Hematopoietic multipotent progenitor cell treated with erythropoietin and hydrocortisone succinate and interleukin-3 and kit ligand, for 6 days (in vitro differentiated cells): ENCODE measurements around the gene FAM24A.

Source experiments
- DNase-seq: peaks from one replicate; pipeline ENCODE4 v3.0.0-alpha.2; 2015

The FAM24A gene

DNA sequence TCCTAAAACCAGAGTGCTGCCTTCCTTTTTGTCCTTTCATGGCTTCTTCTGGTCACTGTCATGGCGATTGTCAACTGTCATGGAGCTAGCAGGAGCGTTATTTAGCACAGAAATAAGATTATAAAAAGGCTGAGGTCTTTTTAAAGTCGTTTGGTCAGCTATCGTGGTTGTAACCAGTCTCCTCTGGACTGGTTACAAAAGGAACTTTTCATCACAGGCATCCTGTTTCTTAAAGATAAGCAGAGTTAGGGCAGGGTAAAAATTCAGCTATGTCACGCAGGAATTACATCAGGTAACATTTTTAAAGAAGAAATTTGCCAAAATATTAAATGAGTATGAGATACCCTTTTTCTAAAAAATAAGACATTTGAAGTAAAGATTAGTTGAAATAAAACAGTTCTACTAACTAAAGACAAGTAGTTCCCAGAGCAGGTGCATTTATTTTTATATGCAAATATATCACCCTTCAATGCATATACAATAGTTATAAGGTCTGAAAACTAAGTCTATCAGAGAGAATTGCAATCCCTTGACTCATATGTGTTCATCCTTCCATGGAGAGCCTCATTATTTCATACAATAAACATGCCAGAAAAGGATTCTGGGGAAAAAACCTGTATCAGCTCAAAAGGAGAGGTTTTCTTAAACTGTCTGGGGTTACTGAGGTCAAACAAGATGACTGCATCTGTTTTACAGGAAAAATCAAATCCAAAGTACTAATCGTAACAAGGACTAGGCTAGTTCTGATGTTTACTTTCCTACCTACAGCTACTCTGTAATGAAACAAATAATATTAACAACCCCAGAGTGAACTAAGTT, 20.9 kb downstream of the FAM24A start:
- peak; percentile 94 for DNase-seq

DNA sequence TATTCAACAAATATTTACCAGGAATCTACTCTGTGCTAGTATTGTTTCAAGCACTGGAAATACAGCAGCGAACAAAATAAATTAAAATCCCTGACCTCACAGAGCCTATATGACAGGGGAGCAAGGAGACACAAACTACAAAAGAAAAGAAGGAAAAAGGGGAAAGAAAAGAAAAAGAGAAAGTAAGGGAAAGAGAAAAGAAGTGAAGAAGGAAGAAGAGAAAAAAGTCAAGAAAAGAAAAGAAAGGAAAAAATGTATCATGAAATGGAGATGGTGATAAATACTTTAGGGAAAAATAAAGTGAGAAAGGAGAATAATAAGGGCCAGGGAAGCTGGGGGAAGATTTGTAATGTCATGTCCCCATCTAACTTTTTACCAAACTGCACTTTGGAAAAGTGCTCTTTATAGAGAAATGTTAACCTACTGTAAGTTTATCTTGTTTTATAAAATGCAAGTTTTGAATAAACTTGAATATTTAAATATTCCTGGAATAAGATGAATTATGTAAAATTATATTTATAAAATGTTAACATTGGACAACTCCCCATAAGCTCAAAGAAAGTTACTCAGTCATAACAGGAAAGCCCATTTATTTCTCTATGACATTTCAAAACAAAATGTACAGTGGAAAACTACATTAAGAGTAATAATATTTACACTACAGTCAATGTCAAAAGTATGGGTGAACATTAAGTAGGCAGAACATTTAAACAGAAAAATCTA, 28.9 kb downstream of the FAM24A start:
- DNase-seq, result no peak

DNA sequence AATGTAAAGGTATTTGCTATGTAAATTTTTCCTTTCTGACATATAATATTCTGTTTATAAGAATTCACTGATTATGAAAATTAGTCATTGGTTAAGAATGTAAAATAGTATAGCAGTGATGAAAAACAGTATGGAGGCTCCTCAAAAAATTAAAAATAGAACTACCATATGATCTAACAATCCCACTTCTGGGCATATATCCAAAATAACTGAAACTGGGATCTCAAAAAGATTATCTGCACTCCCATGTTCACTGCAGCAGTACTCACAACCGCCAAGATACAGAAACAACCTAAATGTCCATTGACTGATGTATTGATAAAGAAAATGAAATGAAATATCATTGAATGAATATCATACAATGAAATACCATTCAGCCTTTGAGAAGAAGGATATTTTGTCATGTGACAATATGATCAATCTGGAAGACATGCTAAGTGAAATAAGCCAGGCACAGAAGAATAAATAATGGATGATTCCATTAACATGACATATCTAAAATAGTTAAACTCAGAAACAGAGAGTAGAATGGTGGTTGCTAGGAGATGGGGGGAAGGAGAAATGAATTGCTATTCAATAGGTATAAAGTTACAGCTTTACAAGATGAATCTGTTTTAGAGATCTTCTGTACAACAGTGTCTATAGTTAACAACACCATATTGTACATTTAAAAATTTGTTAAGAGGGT, 29.6 kb downstream of the FAM24A start:
- DNase-seq, result peak; percentile 52

DNA sequence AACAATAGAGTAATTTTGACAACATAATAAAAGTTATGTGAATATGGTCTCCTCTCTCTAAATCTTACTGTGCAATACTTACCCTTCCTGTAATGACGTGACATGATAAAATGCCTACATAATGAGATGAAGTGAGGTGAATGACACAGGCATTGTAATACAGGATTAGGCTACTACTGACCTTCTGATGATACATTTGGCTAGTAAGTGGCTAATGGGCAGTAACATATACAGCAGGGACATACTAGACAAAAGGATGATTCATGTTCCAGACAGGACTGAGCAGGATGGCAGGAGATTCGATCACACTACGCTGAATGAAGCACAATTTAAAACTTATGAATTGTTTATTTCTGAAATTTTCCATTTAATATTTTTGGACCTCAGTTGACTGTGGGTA, 38.9 kb downstream of the FAM24A start:
- DNase-seq, result no peak

DNA sequence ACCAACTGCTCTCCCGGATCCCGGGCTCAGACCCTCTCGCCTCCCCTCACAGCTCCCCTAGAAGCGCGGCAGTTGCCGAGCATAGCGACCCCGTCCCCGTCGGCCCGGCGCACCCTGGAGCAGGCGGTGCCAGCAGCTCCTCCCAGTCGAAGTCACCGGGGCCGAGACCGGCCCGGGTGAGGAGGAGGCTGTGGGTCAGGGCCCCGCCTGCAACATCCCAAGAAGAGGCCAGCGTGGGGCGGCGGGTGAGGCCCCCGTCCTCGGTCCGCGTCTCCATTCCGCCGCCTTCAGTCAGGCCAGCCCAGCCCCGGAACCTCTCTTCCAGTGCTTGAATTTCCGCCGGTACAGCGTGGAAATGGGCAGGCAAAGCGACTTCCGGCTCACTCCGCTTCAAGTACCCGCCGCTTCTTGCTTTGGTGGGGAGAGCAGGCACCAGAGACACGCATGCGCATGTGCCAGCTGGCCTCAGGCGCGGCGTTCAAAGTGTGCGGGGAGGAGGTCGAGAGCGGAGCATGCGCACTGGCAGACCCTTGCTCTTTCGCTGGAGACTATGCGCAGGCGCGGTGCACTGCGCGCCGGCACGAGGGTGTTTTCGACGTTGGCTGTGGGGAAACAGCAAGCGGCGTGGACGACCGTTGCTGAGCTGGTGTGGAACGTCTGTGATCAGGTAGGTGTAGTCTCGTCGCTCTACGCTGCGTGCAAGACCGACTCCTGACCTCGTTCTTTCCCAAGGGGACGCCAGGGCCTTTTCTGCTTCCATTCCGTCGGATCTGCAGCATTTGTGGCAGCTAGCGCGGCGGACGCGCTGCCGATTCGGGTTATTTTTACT, 43.7 kb downstream of the FAM24A start, which contains the start of gene C10orf88:
TSS of gene C10orf88 (minus strand) at position 326 of the 829 bp plus-strand sequence. CDS start at position 277, 49 bp downstream.
- DNase-seq, result peak; percentile 99

DNA sequence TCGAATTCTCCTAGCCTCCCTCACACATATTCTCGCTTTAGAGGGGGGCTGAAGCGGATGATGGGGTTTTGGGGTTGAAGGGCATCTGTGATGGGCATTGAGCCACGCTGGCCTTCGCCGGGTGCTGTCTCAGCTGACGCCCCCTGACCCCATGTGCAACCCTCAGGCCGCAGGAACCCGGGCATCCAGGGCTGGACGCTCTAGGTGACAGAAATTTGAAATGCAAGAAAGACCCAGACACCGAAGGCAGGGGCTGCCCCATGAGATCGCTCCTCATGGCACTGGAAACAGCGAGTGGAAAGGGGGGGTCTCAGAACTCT, 44.3 kb downstream of the FAM24A start:
- DNase-seq, result no peak

DNA sequence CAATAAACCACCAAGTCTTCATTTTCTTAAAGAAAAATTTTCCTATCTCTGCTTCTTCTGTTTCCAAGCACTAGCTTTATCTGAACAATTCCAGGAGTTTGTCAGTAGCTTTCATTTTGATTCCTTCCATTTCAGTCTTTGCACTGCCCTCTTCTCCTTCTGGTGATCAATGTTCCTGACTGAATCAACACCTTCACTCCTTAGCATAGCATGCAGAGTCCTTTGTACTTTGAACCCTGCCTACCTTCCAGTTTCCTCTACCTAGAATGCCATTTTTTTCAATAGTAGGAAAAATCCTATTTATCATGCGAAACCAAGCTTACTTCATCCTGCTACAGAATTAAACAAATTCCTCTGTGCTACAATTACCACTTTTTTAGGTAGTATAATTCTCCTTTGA, 45.5 kb downstream of the FAM24A start:
- DNase-seq, result no peak

DNA sequence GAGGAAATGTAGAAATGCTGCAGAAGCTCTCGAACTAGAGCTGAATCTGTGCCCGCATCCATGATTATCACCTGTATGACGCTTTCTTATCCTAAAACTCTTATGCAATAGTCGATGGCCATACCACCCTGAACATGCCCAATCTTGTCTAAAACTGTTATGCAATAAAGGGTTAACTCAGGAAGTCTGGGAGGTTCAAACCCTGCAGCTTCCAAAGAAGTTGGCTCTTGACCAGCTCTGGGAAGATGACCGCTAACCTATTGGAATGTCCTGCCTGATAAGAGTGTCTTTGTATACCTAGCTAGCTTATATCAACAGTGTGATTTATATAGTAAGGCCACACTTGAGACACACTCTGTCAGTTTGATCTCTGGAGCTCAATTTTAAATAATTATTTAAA, 47.1 kb downstream of the FAM24A start:
- no peak for DNase-seq

DNA sequence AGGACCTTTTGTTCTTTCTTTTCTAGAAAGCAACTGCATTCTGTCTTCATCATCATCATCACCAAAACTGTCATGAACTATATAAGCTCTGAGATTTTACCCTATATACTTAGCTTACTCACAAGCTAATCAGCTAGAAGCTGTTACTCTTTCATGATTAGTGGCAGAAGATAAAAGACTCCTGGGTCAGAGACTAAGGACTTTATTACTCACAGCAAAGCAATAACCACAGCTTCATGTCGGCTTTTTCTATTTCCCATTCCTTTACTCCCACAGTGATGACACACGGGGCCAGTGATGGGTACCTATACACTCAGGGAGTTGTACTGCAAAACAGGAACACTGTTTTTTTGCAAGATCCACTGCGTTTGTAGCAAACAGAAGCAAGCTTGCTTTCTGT, 52.0 kb downstream of the FAM24A start:
- DNase-seq, result no peak
